Measurements from ENCODE around the gene CELF2. TPM values are rescaled to one million over a fixed set of nuclear protein-coding genes. Genes with fewer than 3 reads are reported as not detected.
A peak's percentile ranks its signal among the peaks of the same experiment; 100 is the strongest.

The CELF2 gene
- total RNA-seq, 6 donors from 2014 or later = 82.7 to 193 (median 120) TPM

DNA sequence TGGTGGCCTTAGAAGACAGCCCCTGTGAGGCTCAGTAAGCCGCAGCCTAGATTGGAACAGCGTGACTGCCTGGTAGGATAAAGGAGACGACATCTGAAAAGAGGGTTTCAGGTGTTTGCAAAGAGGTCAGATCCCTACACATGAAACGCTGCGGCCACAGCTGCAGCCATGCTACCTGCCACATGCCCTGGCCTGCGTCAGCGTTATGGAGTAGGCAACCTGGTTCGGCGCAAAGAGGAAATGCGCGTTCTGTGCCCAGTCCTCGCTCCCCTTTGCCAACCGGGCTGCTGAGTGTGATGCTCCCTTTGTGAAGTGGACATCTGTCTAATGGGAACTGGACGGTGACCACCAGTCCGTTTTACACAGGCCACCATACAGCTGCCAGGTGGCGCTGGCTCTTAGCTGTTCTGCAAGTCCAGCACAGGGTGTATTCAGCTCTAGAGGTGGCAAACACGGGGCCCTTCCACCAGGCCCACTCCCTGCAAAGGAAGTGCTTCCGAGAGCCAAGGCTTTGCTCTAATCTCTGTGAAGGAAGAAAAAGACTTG lies 160.3 kb downstream of the CELF2 start:
- Histone ChIP-seq H3K9me3 (no peaks in the 10 kb centered on the region), H3K27ac (peak overlapping the region; percentile 58 to 80 (median 68)), H3K4me3 (no peak overlapping the region), H3K4me1 (peaks cover 20 to 57% (median 29%) of the 10 kb centered on the region in 4 donors), H3K36me3 (peaks cover 0 to 5% (median 2%) of the 10 kb centered on the region in 4 donors), H3K27me3 (no peaks in the 10 kb centered on the region)
- no peak for TF ChIP-seq POLR2A (IDR thresholded peaks at IDR 0.05)
- TF ChIP-seq EP300 (IDR thresholded peaks at IDR 0.05) = no peak
- TF ChIP-seq POLR2AphosphoS5 (IDR thresholded peaks at IDR 0.05) = peak in 1 of 2 donors; percentile 22
- ATAC-seq (ENCODE audit: low FRiP score in 2 of 2) = no peak
- 78 to 80% methylated on average over 17 to 18 of the region's 18 CpGs for WGBS, 2 donors
- peak in 1 of 2 donors; percentile 33 for DNase-seq

DNA sequence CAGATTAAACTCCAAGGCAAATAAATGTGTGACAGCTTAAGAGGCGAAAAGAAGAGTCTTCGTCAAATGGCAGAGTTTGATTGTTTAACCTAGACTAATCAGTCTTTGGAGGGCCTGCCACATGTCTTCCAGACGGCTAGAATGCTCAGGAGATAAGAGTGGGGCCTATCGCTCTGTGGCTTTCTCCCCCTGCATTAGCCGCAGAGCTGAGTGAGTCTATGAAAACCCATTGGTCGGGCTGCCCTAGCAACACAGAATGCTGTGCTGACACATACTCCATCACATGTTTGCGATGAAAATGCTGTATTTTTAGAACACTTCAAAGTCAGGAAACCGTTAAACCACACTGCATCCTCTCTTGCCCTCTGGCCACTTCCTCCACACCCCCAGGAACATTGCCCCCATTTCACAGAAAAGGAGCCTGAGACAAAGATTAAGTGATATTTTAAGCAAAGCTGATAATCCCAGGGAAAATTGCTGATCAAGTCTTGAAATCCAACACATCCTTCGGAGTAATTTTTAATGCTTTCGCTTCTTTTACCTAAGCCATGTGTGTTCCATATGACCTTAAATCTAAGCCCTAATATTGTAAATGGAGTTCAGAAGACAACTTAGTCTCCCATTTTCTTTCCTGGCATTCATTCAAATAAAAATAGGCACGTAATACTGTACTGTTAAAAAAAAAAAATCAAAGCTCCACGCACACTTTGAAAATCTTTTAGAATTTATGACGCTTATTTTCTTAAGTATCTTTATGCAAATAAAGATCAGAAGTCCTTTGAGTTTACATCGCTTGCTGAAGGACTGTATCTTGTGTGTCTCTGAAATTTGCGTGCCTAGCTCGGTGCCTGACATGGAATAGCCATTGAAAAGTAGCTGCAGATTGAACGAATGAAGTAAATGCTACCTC lies 161.2 kb downstream of the CELF2 start:
- Histone ChIP-seq H3K4me3 (no peak overlapping the region), H3K9me3 (no peaks in the 10 kb centered on the region), H3K27ac (peak overlapping the region; percentile 58 to 80 (median 68)), H3K4me1 (peaks cover 20 to 55% (median 30%) of the 10 kb centered on the region in 4 donors), H3K27me3 (no peaks in the 10 kb centered on the region), H3K36me3 (peaks cover 0 to 4% (median 2%) of the 10 kb centered on the region in 4 donors)
- ATAC-seq (ENCODE audit: low FRiP score in 2 of 2) (peak; percentile 61 to 68), DNase-seq (peak in 1 of 2 donors; percentile 81)
- WGBS, 2 donors = 60 to 64% methylated on average over 17 of the region's 17 CpGs
- TF ChIP-seq POLR2A (IDR thresholded peaks at IDR 0.05) (peak in 1 of 4 donors; percentile 32), EP300 (IDR thresholded peaks at IDR 0.05) (peak in 1 of 4 donors; percentile 19), POLR2AphosphoS5 (IDR thresholded peaks at IDR 0.05) (peak; percentile 22 to 28)
- TF ChIP-seq, protein P1, sequence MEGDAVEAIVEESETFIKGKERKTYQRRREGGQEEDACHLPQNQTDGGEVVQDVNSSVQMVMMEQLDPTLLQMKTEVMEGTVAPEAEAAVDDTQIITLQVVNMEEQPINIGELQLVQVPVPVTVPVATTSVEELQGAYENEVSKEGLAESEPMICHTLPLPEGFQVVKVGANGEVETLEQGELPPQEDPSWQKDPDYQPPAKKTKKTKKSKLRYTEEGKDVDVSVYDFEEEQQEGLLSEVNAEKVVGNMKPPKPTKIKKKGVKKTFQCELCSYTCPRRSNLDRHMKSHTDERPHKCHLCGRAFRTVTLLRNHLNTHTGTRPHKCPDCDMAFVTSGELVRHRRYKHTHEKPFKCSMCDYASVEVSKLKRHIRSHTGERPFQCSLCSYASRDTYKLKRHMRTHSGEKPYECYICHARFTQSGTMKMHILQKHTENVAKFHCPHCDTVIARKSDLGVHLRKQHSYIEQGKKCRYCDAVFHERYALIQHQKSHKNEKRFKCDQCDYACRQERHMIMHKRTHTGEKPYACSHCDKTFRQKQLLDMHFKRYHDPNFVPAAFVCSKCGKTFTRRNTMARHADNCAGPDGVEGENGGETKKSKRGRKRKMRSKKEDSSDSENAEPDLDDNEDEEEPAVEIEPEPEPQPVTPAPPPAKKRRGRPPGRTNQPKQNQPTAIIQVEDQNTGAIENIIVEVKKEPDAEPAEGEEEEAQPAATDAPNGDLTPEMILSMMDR (IDR thresholded peaks at IDR 0.05) = no peak

DNA sequence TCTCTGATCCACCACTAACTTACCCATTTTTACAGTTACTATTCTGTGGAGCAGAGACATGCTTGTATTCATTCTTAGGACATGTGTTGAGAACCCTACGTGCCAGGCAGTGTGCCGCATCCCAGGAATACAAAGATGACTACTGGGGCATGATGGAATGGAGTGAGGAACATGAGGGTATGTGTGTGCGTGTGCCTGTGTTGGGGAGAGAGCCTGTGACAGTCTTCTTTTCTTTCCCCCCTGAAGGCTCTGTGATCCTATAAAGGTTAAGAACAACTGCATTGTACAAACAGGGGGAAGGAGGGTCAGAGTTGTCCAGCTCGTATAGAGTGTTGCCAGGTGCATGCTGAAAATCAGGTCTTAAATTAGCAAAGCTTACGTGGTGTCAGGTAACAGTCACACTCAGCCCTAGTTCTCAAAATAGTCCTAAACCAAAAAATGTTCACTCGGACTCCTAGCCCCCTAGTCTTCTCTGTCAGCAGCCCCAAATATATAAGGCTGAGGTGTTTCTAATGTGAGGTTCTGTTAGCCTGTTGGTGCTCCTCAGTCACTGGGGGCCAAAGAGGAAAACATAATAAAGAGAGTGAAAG lies 161.9 kb downstream of the CELF2 start:
- H3K27me3 ChIP-seq = no peaks in the 10 kb centered on the region
- H3K4me1 ChIP-seq = peaks cover 20 to 55% (median 30%) of the 10 kb centered on the region in 4 donors
- peaks cover 0 to 4% (median 2%) of the 10 kb centered on the region in 4 donors for H3K36me3 ChIP-seq
- ATAC-seq (ENCODE audit: low FRiP score in 2 of 2) (no peak), DNase-seq (no peak)
- no peak overlapping the region for H3K4me3 ChIP-seq
- H3K27ac ChIP-seq = peak overlapping the region in 3 of 4 donors; percentile 34 to 70 (median 63)
- WGBS, 2 donors = 71 to 72% methylated on average over 6 of the region's 6 CpGs
- H3K9me3 ChIP-seq = no peaks in the 10 kb centered on the region
- TF ChIP-seq EP300 (IDR thresholded peaks at IDR 0.05) (no peak), POLR2AphosphoS5 (IDR thresholded peaks at IDR 0.05) (no peak), POLR2A (IDR thresholded peaks at IDR 0.05) (no peak)
- TF ChIP-seq, protein P1 (IDR thresholded peaks at IDR 0.05) = no peak

DNA sequence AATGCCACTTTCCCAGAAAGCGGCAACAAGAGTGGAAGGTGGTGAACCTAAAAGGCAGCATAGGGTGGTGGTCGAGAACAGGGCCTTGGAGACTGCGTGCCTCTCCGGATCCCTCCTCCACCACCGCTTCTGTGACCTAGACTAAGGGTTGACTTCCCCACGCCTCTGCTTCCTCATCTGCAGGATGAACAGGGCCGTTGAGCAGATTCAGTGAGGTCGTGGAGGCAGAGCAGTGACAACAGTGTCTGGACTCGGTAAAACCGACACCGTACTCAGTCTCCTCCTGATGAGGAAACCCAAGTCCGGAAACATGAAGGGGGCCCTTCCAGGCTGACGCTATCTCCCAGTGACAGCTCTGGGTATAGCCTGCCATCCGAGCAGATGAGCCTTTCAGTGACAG lies 162.6 kb downstream of the CELF2 start:
- 65 to 74% methylated on average over 7 to 14 of the region's 14 CpGs for WGBS, 2 donors
- ATAC-seq (ENCODE audit: low FRiP score in 2 of 2) = peak; percentile 60 to 62
- TF ChIP-seq, protein P1 (IDR thresholded peaks at IDR 0.05) = no peak
- TF ChIP-seq EP300 (IDR thresholded peaks at IDR 0.05) (no peak), POLR2AphosphoS5 (IDR thresholded peaks at IDR 0.05) (no peak), POLR2A (IDR thresholded peaks at IDR 0.05) (peak in 1 of 4 donors; percentile 53)
- H3K36me3 ChIP-seq = peaks cover 0 to 5% (median 2%) of the 10 kb centered on the region in 4 donors
- peaks cover 0 to 5% (median under 1%) of the 10 kb centered on the region in 4 donors for H3K9me3 ChIP-seq
- no peak overlapping the region for H3K4me3 ChIP-seq
- DNase-seq = peak in 1 of 2 donors; percentile 73
- peaks cover 20 to 50% (median 29%) of the 10 kb centered on the region in 4 donors for H3K4me1 ChIP-seq
- H3K27ac ChIP-seq = peak overlapping the region in 3 of 4 donors; percentile 34 to 70 (median 63)
- H3K27me3 ChIP-seq = no peaks in the 10 kb centered on the region
